RPMI8226 (cell line): Measurements from ENCODE around the gene ADAM8.
"Not testable (repeated sequence)": the region's sequence is repeated elsewhere in the genome, so short reads cannot be mapped to it uniquely, and the experiment has no call there.

Experiments used
- DNase-seq: peaks from one replicate; pipeline ENCODE4 v3.0.0-alpha.2; 2015

Gene ADAM8

DNA sequence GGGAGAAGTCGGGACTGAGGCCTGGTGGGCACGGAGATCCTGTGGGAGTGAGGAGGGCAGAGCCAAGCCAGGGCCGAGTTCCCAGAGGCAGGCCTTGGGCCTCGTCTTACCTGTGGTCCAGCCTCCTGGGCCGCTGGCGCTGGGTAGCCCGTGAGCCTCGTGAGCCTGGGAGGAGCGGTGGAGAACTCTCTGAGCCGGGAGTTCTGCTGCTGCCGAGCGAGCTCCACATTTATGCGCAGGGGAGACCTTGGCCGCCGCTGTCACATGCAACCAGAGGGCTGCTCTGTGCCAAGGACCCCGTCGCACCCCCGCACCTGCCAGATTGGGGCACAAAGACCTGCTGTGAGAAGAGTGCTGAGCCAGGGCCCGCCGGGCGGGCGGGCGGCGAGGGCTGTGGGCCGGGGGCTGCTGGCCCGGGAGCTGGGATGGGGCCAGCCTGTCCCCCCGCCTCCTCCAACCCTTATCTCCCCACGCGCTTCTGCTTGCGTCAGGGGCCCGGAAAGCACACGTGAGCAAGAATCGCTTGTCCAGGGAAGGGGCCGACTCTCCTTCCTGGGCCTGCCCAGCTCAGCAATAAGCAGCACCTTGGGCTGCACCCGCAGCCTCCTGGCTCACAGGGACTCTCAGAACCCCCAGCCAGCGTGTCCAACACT lies 28.9 kb downstream of the ADAM8 start:
- no peak for DNase-seq

DNA sequence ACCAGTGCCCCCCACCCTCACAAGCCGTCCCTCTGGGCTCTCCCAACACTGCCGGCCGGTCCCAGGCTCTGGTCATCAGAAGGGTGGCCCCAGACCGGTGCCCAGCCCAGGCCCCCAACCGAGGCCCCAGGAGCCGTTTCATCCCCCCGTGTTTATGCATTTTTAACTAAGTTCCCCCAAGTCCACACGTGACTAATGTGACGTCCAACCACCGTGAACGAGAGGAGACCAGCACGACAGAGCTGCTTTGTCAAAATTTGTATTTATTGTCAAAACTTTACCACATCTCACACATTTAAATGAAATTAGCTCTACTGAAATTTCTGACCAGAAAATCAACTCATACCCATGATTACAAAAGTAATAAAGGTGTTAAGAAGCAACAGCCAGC lies 30.4 kb downstream of the ADAM8 start:
- DNase-seq = no peak

DNA sequence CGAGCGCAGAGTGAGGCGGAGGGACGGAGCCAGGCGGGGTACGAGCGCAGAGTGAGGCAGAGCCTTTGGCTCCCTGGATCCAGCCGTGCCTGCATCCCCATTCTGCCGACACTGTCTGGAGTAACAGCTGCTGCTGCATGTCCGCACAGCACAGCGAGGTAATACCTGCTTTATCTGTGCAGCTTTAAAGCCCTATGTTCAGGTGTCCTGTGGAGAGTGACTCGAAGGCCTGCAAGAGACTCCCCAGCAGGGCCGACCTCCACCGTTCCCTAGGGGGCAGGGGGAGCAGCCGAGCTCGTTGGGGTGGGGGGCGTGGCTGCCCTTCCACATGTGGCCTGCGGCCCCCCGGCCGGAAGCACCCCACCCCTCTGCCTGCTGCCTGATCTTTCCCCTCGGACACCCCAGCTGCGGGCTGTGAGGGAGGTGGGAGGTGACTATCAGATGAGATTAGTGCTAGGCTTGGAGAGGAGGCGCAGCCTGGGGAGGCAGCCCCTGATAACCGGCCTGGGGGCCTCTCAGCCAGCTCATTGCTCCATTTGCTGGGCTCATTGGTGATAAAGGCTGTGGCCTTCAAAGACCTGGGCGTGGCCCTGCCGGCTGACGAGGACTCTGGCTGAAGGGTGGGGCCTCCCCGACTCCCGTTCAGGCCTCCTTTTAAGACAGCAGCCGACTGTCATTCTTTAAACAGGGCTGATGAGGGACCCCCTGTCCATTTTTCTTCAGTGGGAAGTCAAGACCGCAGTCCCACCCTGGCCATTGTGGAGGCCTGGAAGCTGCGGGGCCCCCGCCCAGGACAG lies 31.0 kb downstream of the ADAM8 start:
- DNase-seq = no peak

DNA sequence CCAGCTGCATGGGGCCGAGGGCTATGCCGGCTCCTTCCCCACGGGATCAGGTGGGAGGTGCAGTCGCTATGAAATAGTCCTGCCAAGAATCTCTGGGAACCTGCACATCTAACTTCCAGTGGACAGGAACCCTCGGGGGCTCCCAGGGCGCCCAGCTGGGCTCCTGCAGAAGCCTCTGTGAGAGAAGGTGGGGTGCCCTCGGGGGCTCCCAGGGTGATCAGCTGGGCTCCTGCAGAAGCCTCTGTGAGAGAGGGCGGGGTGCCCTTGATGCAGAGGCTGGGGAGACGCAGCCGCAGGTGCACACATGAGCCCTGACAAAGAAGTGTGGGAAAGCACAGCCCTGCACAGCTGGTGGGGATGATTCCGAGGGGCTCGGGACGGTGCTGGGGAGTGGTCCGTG lies 33.1 kb downstream of the ADAM8 start:
- no peak for DNase-seq

DNA sequence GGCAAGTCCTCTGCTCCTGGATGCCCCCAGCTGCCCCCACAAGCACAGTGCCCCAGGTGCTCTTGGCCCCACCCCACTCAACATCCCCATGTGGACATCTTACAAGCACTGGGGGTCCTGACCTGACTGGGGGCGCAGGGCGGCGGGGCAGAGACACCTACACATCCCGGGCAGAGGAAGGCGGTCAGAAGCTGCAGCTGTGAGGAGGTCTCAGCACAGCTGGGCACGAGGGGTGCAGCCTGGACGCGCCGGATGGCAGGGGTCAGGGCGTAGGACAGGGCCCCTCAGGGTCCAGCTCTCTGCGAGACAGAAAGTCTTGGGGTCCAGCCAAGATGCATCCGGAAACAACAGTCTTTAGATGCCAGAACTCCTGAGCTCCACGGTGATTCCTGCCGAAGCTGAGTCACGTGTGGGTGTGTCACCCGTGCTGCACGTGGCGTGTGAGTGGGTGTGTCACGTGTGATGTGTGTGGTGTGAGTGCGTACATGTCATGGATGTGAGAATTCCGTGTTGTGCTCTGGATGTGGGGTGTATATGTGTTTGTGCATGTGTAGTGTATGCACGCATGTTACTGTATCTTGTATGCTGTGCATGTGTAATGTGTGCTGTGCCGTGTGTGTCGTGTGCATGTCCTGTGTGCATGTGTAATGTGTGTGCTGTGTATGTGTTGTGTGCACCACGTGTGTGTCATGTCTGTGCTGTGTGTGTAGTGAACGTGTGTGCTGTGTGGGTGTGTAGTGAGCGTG lies 33.9 kb downstream of the ADAM8 start:
- DNase-seq = no peak

DNA sequence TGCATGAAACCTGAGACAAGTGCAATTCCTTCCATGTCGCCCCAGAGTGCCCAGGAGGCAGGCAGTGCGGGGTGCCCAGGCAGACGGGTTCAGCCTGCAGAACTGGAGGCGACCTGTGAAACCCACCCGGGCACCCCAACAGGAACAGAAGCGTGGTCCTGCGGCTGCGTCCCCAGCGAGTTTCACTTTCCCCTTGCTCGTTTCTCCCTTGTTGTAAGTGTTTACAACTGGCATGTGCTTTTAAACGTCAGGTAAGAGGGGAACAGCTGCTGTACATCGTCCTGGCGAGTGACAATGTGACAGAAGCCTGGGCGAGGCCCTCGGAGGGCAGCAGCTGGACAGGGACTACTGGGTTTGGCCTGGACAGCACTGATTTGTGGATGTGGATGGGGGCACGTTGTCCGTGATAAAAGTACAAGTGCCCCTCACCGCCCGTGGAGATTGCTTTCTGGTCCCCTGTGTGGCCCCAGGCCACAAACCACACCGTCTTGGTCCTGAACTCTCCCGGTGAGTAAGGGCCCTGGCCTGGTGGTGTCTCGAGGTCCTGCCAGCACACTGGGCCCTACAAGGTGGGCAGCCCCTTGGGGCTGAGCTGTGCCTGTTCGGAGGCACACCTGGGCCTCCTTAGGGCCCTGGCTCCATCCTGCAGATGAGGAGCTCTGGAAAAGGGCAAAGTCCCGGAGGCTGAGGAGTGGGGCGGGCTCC lies 35.0 kb downstream of the ADAM8 start:
- peak; percentile 23 for DNase-seq

DNA sequence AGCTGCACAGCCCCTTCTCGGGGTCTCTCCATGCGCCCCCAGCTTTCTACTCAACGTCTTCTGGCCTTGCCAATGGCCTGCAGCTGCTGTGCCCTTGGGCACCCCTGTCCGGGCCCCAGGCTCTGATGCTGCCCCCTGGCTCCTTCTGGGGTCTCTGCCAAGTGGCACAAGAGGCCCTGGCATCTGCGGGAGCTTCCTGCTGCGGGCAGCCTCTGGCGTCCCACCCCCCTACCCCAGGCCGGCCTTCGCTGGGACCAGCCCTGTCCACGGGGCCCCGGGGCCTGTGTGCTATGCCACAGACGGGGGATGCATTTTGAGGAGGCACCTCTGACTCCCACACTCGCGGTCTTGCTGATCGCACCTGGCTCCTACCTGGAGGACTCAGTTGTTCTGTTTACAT lies 36.7 kb downstream of the ADAM8 start:
- no peak for DNase-seq

DNA sequence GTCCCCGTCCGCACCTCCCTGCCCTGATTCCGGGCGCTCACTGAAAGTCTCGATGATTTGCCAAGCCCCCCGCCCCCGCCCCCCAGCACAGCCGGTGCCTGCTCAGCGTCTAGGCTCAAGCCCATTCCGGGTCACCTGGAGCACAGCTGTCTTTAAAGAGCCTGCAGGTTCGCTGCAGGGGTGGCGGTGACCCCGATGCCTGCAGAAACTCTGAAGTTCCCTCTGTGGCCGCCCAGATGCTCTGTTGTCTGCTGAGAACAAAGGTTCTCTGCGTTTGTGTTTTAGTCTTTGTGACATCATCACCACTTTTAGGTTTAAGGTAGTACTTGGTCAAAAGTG lies 38.2 kb downstream of the ADAM8 start:
- DNase-seq = no peak

DNA sequence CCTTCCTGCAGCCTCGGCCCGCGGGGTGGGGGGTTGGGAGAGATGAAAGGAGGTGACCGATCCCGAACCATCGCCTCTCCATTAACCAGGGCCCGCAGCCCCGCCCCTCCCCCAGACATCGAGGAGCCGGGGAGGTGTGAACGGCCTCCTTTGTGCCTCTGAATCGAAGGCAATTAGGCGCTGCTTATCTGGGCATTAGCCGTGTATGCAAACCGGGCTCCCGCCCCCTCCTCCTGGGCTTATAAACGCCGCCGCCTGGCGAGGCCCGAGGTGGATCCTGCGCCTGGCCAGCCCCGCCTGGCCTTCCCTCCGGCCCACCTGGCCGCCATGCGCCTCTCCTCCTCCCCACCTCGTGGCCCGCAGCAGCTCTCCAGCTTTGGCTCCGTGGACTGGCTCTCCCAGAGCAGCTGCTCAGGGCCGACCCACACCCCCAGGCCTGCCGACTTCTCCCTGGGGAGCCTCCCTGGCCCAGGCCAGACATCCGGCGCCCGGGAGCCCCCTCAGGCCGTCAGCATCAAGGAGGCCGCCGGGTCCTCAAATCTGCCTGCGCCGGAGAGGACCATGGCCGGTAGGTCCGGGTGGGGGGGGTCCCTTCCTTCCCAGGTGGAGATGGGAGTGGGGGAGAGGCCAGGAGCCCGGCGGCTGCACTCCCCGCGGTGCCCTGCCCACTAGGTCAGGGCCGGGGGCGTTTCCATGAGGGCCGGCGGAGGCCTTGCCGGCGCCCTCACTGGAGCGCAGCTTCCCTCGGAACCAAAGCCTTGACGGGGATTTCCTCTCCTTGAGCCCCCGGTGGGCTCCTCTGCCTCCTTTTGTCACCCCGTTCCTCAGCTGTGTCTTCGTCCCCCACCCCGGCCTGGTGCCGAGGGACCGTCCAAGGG lies 38.8 kb downstream of the ADAM8 start, which contains the start of gene VENTX:
Gene VENTX (plus strand): TSS at position 268 of the 878 bp plus-strand sequence. CDS start 60 bp downstream, at position 328.
- DNase-seq = no peak

DNA sequence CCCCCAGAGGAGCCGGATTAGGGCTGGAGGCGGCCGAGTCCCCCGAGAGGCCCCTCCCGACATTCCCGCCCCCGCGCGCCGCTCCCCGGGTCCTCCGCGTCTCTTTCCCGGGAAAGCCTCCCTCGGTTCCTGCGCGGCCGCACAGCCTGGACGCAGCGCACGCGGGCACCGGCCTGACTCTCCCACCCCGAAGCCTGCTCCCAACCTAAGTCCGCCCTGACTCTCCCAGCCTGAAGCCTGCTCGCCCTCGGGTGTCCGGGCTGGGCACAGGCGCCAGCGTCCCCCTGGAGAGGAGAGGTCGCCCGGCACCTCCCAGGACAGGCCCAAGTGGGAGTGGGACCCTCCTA lies 39.5 kb downstream of the ADAM8 start:
- DNase-seq = no peak

DNA sequence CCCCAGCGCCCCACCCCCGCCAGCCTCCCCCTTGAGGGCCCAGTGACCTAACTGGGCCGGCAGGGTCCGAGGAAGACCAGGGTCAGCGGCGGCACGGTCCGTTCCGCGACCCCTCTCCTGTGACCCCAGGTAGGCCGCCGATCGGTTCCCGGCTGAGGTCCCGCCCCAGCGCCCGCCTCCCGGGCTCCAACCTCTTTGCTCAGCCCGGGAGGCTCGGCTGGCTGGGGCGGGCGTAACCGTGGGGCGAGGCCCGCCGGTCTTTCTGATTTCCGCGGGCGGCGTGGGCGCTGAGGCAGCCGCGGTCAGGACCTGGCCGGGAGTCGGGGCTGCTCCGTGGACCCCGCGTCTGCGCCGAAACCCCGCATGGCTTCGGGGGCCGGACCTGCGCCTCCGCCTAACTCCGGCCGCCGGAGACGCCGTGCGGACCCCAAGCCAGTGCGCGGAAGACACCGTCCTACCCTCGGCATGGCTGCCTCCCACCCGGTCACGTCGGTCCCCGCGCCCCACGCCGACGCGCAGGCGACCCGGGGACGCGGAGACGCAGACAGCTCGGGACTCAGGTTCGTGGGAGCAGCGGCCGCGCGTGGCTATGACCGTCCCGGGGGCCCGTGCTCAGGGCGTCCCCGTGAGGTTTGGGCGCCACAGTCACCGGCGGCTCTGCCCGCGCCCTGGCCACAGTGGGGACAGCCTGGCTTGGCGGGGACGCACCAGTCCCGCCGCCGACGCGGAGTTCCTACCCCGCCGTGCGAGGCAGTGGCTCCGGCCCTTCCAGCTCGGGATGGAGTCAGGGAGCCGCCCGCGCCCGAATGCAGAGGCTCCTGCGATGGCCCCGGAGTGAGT lies 40.0 kb downstream of the ADAM8 start:
- no peak for DNase-seq

DNA sequence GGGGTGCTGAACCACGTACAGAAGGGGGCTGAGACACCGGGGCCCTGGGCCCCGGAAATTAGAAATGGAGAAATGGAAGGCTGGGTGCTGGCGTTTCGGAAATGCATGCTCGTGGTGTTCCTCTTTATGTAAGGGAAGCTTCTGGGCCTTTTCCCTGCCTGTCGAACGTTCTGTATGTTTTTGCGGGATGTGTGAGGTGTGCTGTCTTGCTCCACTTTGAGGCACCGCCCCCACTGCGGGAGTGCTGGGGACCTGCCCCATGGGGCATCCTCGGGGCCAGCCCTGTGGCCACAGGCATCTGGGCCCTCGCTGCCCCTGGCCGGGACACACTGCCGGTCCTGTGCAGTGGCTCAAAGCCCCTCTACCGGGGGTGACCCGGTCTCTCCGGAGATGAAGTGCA lies 40.7 kb downstream of the ADAM8 start:
- DNase-seq = no peak

DNA sequence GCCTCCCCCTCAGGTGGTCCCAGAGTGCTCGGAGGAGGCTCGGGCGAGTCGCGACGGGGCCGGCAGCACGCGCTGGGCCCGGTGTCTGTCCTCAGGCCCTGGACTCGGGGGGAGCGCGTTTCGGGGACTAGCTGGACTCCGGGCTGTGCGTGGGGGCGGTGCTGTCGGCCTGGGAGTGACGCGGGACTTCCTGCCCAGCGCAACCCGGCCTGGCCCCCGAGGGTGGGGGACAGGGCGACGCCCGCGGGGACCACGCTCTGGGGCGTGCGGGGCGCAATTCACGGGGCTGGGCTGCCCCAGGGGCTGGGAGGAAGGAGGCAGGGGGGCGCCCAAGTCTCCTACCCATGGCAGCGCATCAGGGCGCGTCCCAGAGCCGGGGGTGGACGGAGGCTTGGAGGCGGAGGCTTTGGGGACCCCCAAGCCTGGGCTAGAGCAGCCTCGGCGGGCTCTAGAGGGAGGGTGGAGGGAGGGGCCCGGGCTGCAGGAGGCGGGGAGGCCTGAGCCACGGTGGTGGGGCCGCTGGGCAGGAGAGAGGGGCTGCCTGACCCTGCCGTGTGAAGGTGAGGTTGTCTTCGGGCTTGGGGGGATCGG lies 41.3 kb downstream of the ADAM8 start:
- DNase-seq = no peak

DNA sequence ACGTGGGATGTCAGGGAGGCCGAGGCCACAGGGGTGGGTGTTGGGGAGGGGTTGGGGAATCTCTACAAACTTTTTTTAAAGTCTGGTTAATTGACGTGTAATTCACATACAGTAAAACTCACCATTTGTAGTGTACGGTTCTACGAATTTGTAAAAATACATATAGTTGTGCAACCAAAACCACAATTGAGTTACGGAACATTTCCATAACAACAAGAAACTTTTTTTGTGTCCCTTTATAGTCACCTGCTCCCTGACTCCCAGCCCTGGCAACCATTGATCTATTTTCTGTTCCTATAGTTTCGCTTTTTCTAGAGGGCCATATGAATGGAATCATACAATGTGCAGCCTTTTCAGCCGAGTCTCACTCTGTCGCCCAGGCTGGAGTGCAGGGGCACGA lies 41.9 kb downstream of the ADAM8 start:
- DNase-seq = not testable (repeated sequence)

DNA sequence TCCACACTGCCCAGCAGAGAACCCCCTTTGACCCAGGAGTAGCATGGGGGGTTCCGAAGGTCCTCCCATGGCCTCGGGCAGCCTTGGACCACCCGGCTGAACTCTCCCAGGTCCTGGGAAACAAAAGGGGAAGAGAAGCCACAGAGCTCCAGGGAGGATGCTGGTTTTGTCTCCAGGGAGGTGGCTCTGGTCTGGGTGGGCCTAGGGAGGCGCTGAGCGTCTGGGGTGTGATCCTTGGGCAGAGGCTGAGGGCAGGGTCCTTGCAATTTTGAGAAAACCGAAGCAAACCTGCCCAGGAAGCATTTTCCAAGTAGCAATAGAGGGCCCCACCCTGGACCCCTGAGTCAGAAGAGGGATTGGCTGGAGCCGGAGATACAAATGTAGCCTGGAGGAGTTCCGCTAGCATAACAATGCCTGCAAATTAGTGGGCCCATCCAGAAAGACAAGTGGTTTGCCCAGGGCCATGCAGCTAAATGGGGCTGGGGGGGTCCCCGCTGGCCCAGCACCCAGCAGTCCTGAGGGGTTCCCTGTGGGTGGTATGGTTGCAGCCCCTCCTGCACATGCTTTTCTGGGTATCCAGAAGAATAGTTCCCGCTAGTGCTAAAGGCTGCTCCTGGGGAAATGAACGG lies 44.6 kb downstream of the ADAM8 start:
- DNase-seq = no peak

DNA sequence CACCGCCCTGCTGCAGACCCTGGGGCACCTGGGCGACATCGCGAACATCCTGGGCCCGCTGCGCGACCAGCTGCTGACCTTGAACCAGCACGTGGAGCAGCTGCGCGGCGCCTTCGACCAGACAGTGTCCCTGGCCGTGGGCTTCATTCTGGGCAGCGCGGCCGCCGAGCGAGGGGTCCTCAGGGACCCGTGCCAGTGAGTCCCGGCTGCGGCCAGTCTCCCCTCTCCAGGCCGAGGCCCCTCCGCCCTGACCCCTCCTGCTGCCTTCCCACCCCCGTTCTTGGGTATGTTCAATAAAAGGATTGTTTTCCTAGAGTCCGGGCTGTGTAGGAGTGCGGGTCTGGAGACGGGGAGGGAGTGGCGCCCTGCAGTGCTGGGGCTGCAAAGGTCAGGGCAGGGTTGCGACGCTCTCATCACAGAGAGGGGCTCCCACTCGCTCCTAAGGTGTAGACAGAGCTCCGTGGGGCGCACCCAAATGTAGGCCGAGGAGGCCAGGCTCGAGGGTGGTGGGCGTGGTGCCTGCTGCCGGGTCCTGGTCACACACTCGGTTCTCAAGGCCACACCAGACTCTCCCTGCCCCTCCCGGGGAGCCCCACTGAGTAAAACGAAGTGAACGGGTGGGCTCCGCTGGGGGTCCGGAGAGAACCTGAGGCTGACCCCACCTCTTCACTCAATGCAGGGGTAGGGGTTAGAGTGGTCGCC lies 45.3 kb downstream of the ADAM8 start:
- no peak for DNase-seq

DNA sequence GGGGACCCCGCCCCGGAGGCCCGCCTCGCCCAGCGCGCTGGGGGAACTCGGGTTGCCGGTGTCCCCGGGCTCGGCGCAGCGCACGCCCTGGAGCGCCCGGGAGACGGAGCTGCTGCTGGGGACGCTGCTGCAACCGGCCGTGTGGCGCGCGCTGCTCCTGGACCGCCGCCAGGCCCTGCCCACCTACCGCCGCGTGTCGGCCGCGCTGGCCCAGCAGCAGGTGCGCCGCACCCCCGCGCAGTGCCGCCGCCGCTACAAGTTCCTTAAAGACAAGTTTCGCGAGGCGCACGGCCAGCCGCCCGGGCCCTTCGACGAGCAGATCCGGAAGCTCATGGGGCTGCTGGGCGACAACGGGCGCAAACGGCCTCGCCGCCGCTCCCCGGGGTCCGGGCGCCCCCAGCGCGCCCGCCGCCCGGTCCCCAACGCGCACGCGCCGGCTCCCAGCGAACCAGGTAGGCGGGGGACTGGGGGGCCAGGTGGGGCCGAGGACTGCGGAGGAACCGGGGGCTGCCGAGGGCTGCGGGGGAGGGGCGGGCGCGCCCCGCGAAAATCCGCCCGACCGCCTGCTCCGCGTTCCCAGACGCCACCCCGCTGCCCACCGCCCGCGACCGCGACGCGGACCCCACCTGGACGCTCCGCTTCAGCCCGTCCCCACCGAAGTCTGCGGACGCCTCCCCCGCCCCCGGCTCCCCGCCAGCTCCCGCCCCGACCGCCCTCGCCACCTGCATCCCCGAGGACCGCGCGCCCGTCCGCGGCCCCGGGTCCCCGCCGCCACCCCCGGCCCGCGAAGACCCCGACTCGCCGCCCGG lies 46.1 kb downstream of the ADAM8 start:
- DNase-seq = peak; percentile 80

DNA sequence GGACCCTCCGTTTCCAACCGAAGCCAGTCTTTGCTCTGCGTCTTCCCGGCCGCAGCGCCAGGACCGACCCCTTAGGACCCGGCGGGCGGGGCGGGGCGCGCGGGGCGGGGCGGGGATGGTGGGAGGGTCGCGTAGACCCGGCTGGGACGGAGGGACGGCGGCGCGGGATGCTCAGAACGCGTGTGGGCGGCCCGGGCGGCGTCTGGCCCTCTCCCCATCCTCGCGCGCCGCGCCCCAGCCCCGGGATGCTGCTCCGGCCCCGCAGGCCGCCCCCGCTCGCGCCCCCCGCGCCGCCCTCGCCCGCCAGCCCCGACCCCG lies 46.7 kb downstream of the ADAM8 start, which contains the start of gene UTF1:
Gene UTF1 (plus strand): TSS at position 174 of the 318 bp plus-strand sequence. CDS start 72 bp downstream, at position 246.
- DNase-seq = no peak
